Medulla oblongata (tissue), 1 donor: ENCODE results near the gene RANBP3.
"Not testable (repeated sequence)": the region's sequence is repeated elsewhere in the genome, so short reads cannot be mapped to it uniquely, and the experiment has no call there.

Source experiments
- DNase-seq: peaks from one replicate; pipeline ENCODE4 v3.0.0-alpha.2; 2015; ENCODE audit errors: extremely low spot score

The RANBP3 gene

DNA sequence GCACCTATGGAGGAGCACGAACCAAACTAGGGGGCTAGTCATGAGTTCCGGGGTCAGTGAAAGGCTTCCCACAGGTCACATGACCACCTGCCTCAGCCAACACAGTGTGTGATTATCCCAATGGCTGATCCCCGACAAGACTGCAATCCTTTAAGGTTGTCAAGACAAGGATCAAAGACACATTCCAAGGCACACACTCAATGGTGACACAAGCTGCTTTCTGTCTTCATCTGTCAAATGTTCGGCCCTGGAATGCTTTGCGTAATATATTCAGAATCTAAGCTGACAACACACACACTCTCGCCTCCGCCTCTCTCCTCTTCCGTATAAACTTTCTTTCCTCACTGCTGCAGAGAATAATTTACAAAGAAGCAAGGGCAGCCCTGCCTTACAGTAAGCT lies 11.7 kb downstream of the RANBP3 start:
- no peak for DNase-seq

DNA sequence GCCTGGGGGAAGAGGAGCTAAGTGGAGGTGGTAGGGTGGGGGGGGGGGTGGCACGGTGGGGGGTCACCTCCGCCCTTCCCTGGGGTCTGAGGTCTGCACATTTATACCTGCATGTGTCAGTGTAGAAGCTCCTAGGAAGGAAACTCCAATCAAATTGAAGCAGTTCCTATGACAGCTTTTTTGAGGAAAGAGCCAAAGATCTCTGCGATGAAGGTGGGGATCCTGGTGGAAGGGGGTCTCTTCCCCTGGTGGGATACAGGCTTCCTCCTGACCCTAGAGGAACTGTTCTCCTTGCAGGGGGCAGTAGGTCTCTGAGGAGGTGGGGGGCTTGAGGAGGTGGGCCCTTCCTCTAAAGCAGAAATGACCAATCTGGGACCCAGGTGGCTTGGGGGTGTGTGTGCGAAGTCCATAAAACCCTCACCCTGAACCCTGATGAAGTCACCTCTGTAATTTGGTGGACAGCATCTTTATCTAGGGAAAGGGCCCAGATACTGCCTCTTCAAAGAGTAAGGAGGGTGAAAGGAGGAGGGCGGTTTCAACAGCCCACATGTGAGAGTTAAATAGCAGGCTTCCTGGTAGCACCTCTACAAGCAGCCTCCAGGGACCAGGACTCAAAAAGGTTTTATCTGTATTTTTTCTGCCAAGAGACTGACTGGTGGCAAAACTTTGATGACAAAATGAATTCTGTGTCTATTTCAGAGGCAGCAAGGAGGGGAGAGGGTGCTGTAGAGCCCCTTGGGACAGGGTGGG lies 12.9 kb downstream of the RANBP3 start:
- no peak for DNase-seq

- no peak for DNase-seq
These were observed 14.1 kb downstream of the RANBP3 start for GRCh38 chr19:5963855-5964254.

GRCh38 chr19:5963259-5963658 lies 14.7 kb downstream of the RANBP3 start:
- not testable (repeated sequence) for DNase-seq

GRCh38 chr19:5961969-5962945 lies 15.7 kb downstream of the RANBP3 start:
- DNase-seq, result peak; percentile 83

- DNase-seq, result not testable (repeated sequence)
These were observed 16.3 kb downstream of the RANBP3 start for GRCh38 chr19:5961641-5961968.

DNA sequence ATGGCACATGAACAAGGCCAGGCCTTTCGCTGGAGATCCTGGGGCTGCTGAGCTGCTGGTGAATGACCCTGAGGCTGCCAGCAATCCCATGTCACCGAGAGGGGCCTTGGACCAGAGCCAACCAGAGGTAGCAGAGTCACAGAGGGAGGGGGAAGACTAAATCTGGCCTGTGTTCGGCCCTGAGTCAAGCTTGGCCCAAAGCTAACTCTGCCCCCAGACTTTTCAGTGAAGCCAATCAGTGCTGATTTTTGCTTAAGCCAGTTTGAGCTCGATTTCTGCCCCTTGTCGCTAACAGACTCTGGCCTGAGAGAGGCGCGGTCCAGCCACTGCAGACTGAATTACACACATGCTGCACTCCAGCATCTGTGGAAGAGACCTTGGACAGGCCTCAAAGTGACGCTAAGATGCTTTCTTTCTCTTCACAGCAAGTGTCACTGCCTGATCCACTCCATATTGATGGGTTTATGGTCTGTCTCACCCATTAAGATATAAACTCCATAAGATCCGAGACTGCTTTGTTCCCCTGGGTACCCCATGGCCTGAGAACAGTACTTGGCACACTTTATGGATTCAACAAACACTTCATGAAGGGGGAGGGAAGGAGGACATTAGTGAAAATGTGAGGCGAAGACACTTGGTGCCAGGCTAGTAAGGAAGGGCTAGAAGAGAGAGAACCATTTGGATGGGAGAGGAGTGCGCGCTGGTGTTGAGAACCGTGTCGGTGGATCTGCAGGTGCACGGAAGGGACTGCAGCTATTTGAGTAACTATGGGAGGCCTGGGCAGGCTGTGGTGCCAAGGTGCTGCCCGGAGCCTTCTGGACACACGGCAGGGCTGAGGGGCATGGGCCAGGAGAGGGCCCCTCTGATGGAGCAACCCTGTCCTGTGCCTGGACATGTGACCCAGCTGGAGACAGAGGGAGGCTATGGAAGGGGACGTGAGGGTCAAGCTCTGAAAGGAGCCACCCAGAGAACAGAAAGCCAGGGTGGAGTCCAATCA lies 17.6 kb downstream of the RANBP3 start:
- DNase-seq, result peak; percentile 66

GRCh38 chr19:5959260-5960004 lies 18.5 kb downstream of the RANBP3 start:
- DNase-seq, result no peak

- DNase-seq, result no peak
These were observed 19.2 kb downstream of the RANBP3 start for GRCh38 chr19:5958851-5959122.

DNA sequence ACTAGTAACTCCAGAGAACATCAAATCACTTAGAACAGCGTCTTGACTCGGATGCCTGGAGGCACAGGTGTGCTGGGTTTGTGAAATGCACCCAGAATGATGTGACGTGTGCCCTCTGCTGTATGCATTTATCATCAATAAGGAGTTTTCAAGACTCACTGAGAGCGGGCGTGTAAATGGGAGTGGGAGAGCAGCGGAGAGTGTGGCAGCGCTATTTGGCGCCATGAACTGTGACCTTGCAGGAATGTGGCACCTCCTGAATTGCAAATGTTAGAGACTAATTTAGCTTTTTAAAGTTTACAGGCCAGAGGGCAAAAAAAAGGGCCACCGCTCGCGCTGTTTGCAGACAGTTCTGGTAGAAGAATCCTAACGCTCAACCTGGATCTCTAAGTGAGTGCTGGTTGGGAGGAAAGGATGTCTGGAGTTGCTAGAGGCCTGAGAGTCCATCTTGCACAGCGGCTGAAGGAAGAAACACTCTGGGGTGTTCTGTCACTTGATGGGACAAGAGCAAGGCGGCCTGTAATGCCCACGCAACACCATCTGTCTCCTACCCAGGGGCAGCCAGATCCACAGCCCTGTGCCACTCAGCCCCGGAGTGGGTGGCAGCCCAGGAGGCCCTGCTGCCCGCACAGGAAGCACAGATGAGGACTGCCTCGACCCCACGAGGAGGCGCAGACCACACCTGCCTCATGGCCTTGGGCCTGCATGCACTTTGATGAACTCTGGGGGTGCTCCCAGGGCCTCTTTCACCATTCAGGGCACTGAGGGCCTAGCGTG lies 19.7 kb downstream of the RANBP3 start:
- no peak for DNase-seq

DNA sequence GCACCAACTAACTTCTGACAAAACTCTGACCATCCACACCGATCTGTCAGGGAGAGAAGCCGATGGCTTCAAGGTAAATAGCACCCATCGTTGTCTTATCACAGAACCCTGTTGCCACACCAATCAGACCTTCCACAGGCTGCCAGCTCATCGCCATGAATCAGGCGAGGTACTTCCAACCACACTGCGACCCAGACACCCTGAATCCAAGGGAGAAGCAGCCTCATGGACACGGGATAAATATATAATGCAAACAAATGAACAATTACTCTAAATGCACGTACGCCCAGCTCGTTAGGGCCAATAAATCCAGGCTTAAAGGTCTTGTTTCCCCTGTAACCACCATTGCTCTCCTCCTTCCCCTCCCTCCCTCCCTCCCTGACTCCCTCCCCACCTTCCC lies 20.8 kb downstream of the RANBP3 start:
- no peak for DNase-seq

DNA sequence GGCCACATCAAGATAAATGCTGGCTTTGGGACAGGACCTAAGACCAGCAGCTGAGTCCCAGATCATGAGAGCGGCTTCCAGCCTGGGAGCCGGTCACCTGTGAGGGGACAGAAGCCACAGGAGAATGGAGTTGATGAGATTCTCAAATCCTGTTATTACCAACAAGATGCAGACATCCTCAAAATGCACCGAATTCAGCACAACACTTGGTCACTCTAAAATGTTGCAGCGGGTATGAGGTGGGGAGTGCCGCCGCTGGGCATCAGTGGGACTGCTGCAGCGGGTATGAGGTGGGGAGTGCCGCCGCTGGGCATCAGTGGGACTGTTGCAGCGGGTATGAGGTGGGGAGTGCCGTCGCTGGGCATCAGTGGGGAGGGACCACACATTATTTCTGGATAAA lies 21.2 kb downstream of the RANBP3 start:
- no peak for DNase-seq

DNA sequence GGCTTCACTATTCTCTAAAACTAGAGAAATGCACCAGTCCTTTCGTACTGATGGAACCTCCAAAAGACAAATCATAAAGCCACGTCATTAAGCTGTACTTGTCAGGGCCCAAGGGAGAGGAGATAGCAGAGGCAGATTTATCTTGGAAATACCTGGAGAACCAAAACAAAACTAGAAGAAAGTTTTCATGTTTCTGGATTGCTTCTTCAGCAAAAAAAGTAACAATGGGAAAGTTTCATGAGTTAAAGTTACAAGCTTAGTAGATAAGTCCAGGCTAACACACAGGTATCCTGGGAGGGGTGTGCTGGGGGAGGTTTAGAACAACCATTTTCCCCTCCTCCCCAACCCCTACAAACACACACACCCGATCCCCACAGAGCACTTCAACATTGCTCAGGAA lies 21.6 kb downstream of the RANBP3 start:
- DNase-seq, result no peak

DNA sequence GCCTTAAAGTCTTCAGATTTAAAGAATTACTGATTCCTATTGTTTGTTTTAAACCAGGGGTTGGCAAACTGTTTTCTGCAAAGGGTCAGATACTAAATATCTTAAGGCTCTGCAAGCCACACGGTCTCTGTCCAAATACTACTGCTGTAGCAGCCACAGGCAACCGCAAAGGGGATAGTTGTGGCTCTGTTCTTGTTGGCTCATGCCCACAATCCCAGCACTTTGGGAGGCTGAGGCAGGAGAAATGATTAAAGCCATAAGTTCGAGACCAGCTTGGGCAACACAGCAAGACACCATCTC lies 22.4 kb downstream of the RANBP3 start:
- no peak for DNase-seq

DNA sequence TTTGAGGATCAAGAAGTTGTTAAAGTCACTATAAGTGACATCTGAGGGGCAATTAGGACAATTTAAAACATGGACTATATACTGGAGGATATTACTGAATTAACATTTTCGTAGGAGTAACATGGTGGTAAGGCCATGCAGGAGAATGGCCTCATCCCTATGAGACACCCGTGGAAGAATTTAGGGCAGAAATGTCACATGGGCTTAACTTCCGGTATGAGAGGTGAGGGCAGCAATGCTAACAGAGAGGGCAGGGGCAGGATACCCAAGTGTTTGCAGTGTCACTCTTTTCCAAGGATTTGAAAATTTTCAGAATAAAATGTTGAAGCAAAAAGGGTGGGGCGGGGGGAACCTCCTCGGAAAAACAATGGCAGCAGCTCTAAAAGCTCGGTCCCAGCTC lies 23.6 kb downstream of the RANBP3 start:
- no peak for DNase-seq

DNA sequence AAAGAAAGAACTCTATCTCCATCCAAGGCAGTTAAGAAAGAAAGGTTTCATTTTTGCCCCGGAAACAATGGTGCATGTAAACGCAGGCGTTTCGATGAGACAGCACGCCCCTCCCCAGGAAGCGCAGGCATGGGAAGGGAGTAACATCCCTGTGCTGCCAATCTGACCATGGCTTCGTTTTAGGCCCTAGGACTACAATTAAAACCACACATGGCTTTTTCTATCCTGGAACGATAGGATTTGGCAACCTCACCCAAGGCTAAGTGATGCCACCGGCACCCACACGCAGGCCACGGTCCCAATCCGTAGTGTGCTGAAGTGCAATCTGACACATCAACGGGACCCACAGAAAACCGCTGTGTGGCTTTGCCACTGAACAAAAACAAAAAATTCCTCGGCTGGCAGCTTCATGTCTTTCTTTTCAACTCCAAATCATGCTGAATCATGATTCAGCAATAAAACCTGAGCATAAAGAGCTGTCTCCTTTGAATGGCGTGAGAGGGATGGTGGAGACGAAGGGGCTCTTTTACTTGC lies 24.2 kb downstream of the RANBP3 start:
- no peak for DNase-seq

GRCh38 chr19:5953030-5953589 lies 24.8 kb downstream of the RANBP3 start:
- DNase-seq, result no peak

GRCh38 chr19:5952193-5953029 lies 25.5 kb downstream of the RANBP3 start:
- no peak for DNase-seq

DNA sequence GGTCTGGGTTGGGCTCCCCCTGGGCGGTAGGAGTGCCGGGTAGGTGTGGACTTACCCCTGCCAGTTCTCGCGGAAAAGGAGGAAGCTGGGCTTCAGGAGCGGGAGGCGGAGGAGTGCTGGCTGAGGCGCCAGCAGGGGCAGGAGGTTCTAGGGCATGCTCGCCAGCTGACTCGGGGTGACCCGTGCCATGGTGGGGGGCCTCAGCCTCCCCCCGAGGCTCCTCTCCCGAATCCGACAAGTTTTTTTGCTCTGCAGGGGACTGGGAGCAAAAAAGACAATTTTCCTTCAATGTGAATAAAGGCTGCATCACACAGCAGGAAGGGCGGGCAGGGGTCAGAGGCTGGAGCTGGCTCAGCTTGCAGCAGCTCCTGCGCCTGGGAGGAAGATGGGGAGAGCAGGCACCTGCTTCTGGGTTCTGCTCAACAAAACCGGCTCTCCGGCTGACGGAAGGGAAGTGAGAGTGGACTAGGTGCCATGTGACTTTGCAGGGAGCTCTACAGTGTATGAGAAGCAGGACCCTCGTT lies 26.5 kb downstream of the RANBP3 start:
- DNase-seq, result peak; percentile 73
